MCF 10A (cell line): ENCODE data around the gene IFNK. TPM values are rescaled to one million over a fixed set of nuclear protein-coding genes. Genes with fewer than 3 reads are reported as not detected.

Experiments
- BruUV-seq: library from RNA; stranded (reverse); fragments of 400-500 nt; replicated peaks from 2 replicates; lab custom pipeline; 2021; lab: Mats Ljungman, UMichigan
- CTCF ChIA-PET: fragments of 300-600 bp; sonication (Branson Sonifier 250); formaldehyde crosslinking; extraction: SDS; loops from one replicate; lab custom pipeline; 2021; ENCODE audit warnings: antibody characterized with exemption, inconsistent platforms; lab: Yijun Ruan, JAX
- POLR2A ChIA-PET: fragments of 300-600, 350-650 bp; sonication (Branson Sonifier 250); formaldehyde crosslinking; extraction: SDS; loops from one replicate; lab custom pipeline; 2020; ENCODE audit warnings: antibody characterized with exemption, inconsistent platforms; lab: Yijun Ruan, JAX
- DNase-seq: peaks from one replicate; pipeline ENCODE4 v3.0.0-alpha.2; 2018; ENCODE audit not compliant: unreplicated experiment
- H3K27ac Mint-ChIP-seq: one replicate; pipeline ENCODE4 v1.8.0; 2022; ENCODE audit warnings: mild to moderate bottlenecking, low read depth, mixed read lengths; ENCODE audit not compliant: unreplicated experiment
- H3K27me3 Mint-ChIP-seq: one replicate; pipeline ENCODE4 v1.8.0; 2022; ENCODE audit warnings: mixed read lengths; ENCODE audit not compliant: insufficient read depth, unreplicated experiment
- H3K36me3 Mint-ChIP-seq: one replicate; pipeline ENCODE4 v1.8.0; 2022; ENCODE audit warnings: mild to moderate bottlenecking, moderate library complexity, mixed read lengths; ENCODE audit not compliant: insufficient read depth, unreplicated experiment
- H3K4me1 Mint-ChIP-seq: one replicate; pipeline ENCODE4 v1.8.0; 2022; ENCODE audit warnings: mixed read lengths; ENCODE audit not compliant: insufficient read depth, unreplicated experiment
- H3K4me3 Mint-ChIP-seq: one replicate; pipeline ENCODE4 v1.8.0; 2022; ENCODE audit warnings: mild to moderate bottlenecking, moderate library complexity, mixed read lengths; ENCODE audit not compliant: unreplicated experiment
- H3K9me3 Mint-ChIP-seq: one replicate; pipeline ENCODE4 v1.8.0; 2022; ENCODE audit warnings: mixed read lengths; ENCODE audit not compliant: unreplicated experiment
- CTCF ChIP-seq: fragments of 200-600 bp; IDR thresholded peaks from one replicate; pipeline ENCODE4 v1.8.0; 2022; ENCODE audit warnings: antibody characterized with exemption, mild to moderate bottlenecking; ENCODE audit not compliant: unreplicated experiment
- intact Hi-C: fragments of 100-400 bp; cut with micrococcal nuclease; formaldehyde crosslinking; loops from 2 replicates; pipeline ENCODE4 v1.14.1; 2022
- total RNA-seq: library from RNA; stranded (reverse); gene quantifications from 2 replicates; pipeline ENCODE4 v1.2.3, GENCODE V29; 2022

IFNK gene
- total RNA-seq, 1 experiment from 2014 or later, result not detected

GRCh38 chr9:27538647-27539046 lies 14.6 kb downstream of the IFNK start:
- Mint-ChIP-seq H3K4me3 (no peak overlapping the region), H3K4me1 (peaks cover 35% of the 10 kb centered on the region), H3K27me3 (no peaks in the 10 kb centered on the region), H3K36me3 (peaks cover 6% of the 10 kb centered on the region), H3K9me3 (no peaks in the 10 kb centered on the region), H3K27ac (peak overlapping the region; percentile 98)
- no TSS peak for BruUV-seq
- intact Hi-C loops, result no loop called here
- CTCF ChIA-PET, result interaction anchor here (0.8 to 7.9 kb wide), 6 partner anchors 9 to 206 kb away, joined by 3 to 45 read pairs (median 10); partner anchors contain the start of genes IFNK and MOB3B
- no peak for TF ChIP-seq CTCF
- no peak for DNase-seq
- POLR2A ChIA-PET, result interaction anchor here (0.7 to 3.6 kb wide), 8 partner anchors 8 to 152 kb away, joined by 4 to 34 read pairs (median 8); partner anchors contain the start of gene MOB3B

- Mint-ChIP-seq H3K4me3 (peak overlapping the region; percentile 63), H3K27me3 (no peaks in the 10 kb centered on the region), H3K27ac (peak overlapping the region; percentile 98), H3K4me1 (peaks cover 32% of the 10 kb centered on the region), H3K9me3 (no peaks in the 10 kb centered on the region), H3K36me3 (peaks cover 6% of the 10 kb centered on the region)
- no peak for TF ChIP-seq CTCF
- intact Hi-C loops, result no loop called here
- ChIA-PET POLR2A (interaction anchor here (0.6 to 3.6 kb wide), 21 partner anchors 10 to 511 kb away, joined by 3 to 34 read pairs (median 5); partner anchors contain the start of genes C9orf72 and MOB3B), CTCF (interaction anchor here (0.7 to 7.9 kb wide), 8 partner anchors 8 to 255 kb away, joined by 3 to 45 read pairs (median 6); partner anchors contain the start of gene MOB3B)
- no TSS peak for BruUV-seq
- peak; percentile 90 for DNase-seq
Measured at GRCh38 chr9:27539479-27540441, 15.7 kb downstream of the IFNK start.

- Mint-ChIP-seq H3K4me3 (peak overlapping the region; percentile 43), H3K4me1 (peaks cover 29% of the 10 kb centered on the region), H3K27ac (peak overlapping the region; percentile 98), H3K9me3 (no peaks in the 10 kb centered on the region), H3K27me3 (no peaks in the 10 kb centered on the region), H3K36me3 (peaks cover 6% of the 10 kb centered on the region)
- ChIA-PET CTCF (interaction anchor here (0.7 to 7.9 kb wide), 6 partner anchors 8 to 255 kb away, joined by 3 to 45 read pairs (median 4); partner anchors contain the start of gene MOB3B), POLR2A (interaction anchor here (0.6 to 3.6 kb wide), 18 partner anchors 9 to 512 kb away, joined by 3 to 34 read pairs (median 5); partner anchors contain the start of genes C9orf72 and MOB3B)
- no peak for TF ChIP-seq CTCF
- no TSS peak for BruUV-seq
- DNase-seq, result peak; percentile 45
- intact Hi-C loops, result no loop called here
Measured at GRCh38 chr9:27540502-27540901, 16.4 kb downstream of the IFNK start.
